Measurements from ENCODE around the gene HMGB4.

DNA sequence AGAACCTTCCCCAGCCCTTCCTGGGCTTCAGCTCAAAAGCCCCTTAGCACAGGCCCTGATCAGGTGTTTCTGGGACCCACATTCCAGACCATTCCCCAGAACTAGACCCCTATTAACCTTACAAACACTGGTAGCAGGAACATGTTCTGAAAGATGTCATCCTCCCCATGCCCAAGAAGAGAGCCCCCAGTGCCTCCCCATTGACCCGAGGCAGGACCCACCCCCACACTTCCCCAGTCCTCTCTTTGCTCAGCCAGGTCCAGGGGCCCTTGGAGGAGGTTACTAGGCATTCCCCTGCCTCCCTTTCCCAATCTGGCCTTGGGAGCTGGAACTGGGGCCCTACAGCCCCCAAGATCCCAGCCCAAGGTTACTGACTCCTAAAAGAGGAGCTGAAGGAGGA, 38.9 kb upstream of the HMGB4 start:
- TF ChIP-seq, protein P1, sequence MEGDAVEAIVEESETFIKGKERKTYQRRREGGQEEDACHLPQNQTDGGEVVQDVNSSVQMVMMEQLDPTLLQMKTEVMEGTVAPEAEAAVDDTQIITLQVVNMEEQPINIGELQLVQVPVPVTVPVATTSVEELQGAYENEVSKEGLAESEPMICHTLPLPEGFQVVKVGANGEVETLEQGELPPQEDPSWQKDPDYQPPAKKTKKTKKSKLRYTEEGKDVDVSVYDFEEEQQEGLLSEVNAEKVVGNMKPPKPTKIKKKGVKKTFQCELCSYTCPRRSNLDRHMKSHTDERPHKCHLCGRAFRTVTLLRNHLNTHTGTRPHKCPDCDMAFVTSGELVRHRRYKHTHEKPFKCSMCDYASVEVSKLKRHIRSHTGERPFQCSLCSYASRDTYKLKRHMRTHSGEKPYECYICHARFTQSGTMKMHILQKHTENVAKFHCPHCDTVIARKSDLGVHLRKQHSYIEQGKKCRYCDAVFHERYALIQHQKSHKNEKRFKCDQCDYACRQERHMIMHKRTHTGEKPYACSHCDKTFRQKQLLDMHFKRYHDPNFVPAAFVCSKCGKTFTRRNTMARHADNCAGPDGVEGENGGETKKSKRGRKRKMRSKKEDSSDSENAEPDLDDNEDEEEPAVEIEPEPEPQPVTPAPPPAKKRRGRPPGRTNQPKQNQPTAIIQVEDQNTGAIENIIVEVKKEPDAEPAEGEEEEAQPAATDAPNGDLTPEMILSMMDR (IDR thresholded peaks at IDR 0.05; ENCODE audit: low read depth, low read length): no peak
- no peak for TF ChIP-seq EZH2phosphoT487 (IDR thresholded peaks at IDR 0.05; ENCODE audit: low read depth)

Data from OCI-LY3 (cell line).